HG03432 (cell line): Measurements from ENCODE around the gene PIGB.
"Not testable (repeated sequence)": the region's sequence is repeated elsewhere in the genome, so short reads cannot be mapped to it uniquely, and the experiment has no call there.

ENCODE experiments used
- ATAC-seq: cut with Tn5 transposase; IDR thresholded peaks from one replicate; pipeline ENCODE4 v1.9.1; 2021; ENCODE audit warnings: mild to moderate bottlenecking, moderate library complexity; ENCODE audit not compliant: unreplicated experiment

PIGB gene

GRCh38 chr15:55318588-55319494 lies at the start of gene PIGB, which contains the start of gene PIGBOS1:
TSS of gene PIGB (plus strand) at chr15:55319222. CDS start at chr15:55319251, 29 bp downstream.
TSS of gene PIGBOS1 (minus strand) at chr15:55319123. CDS start at chr15:55317792, 1,331 bp downstream.
- ATAC-seq: peak; percentile 92

- no peak for ATAC-seq
These were observed 48.7 kb upstream of the PIGB start for GRCh38 chr15:55270291-55270690.

GRCh38 chr15:55276324-55276723 lies 42.7 kb upstream of the PIGB start:
- no peak for ATAC-seq

- peak; percentile 63 for ATAC-seq
These were observed 41.9 kb upstream of the PIGB start for GRCh38 chr15:55277116-55277564.

GRCh38 chr15:55277715-55278114 lies 41.3 kb upstream of the PIGB start:
- no peak for ATAC-seq

GRCh38 chr15:55279100-55279745 lies 39.8 kb upstream of the PIGB start:
- no peak for ATAC-seq

GRCh38 chr15:55279746-55280351 lies 39.2 kb upstream of the PIGB start:
- ATAC-seq: peak; percentile 84

- ATAC-seq: not testable (repeated sequence)
These were observed 38.4 kb upstream of the PIGB start for GRCh38 chr15:55280589-55280988.

- ATAC-seq: no peak
These were observed 37.3 kb upstream of the PIGB start for GRCh38 chr15:55281517-55282228.

- no peak for ATAC-seq
These were observed 36.7 kb upstream of the PIGB start for GRCh38 chr15:55282284-55282833.

GRCh38 chr15:55283379-55284147 lies 35.5 kb upstream of the PIGB start:
- ATAC-seq: no peak

GRCh38 chr15:55284426-55284825 lies 34.6 kb upstream of the PIGB start:
- no peak for ATAC-seq

GRCh38 chr15:55286442-55287189 lies 32.4 kb upstream of the PIGB start:
- ATAC-seq: not testable (repeated sequence)

- no peak for ATAC-seq
These were observed 30.9 kb upstream of the PIGB start for GRCh38 chr15:55288006-55288717.

- ATAC-seq: peak; percentile 50
These were observed 29.8 kb upstream of the PIGB start for GRCh38 chr15:55289011-55289745.

- peak; percentile 78 for ATAC-seq
These were observed 29.1 kb upstream of the PIGB start, which contains the start of gene RAB27A for GRCh38 chr15:55289746-55290527. TSS of gene RAB27A (minus strand) at chr15:55289813. CDS start at chr15:55234934, 54,879 bp downstream.
